ENCODE measurements around the gene PPP2R2C. TPM values are rescaled to one million over a fixed set of nuclear protein-coding genes. Genes with fewer than 3 reads are reported as not detected.

PPP2R2C gene
- total RNA-seq, 2 donors from 2014 or later = 0.14 to 0.41 TPM

GRCh38 chr4:6504900-6505496 is 32.6 kb upstream of the PPP2R2C start:
- no peaks in the 10 kb centered on the region for H3K27me3 ChIP-seq (replicated peaks; ENCODE audit: insufficient read depth)
- H3K36me3 ChIP-seq = no peaks in the 10 kb centered on the region
- TF ChIP-seq, protein P1, sequence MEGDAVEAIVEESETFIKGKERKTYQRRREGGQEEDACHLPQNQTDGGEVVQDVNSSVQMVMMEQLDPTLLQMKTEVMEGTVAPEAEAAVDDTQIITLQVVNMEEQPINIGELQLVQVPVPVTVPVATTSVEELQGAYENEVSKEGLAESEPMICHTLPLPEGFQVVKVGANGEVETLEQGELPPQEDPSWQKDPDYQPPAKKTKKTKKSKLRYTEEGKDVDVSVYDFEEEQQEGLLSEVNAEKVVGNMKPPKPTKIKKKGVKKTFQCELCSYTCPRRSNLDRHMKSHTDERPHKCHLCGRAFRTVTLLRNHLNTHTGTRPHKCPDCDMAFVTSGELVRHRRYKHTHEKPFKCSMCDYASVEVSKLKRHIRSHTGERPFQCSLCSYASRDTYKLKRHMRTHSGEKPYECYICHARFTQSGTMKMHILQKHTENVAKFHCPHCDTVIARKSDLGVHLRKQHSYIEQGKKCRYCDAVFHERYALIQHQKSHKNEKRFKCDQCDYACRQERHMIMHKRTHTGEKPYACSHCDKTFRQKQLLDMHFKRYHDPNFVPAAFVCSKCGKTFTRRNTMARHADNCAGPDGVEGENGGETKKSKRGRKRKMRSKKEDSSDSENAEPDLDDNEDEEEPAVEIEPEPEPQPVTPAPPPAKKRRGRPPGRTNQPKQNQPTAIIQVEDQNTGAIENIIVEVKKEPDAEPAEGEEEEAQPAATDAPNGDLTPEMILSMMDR (IDR thresholded peaks at IDR 0.05) = no peak
- peaks cover 12% of the 10 kb centered on the region for H3K9me3 ChIP-seq
- DNase-seq (ENCODE audit: low spot score) (no peak), ATAC-seq (ENCODE audit: insufficient number of reproducible peaks, low FRiP score, low read depth) (no peak)
- no peaks in the 10 kb centered on the region for H3K4me1 ChIP-seq (ENCODE audit: control insufficient read depth in 1 of 2, low read depth in 2 of 2)
- H3K27ac ChIP-seq = no peak overlapping the region
- H3K4me3 ChIP-seq = no peak overlapping the region

GRCh38 chr4:6502747-6503465 is 30.5 kb upstream of the PPP2R2C start:
- Histone ChIP-seq H3K4me1 (ENCODE audit: control insufficient read depth in 1 of 2, low read depth in 2 of 2) (no peaks in the 10 kb centered on the region), H3K4me3 (no peak overlapping the region), H3K9me3 (peaks cover 12% of the 10 kb centered on the region), H3K27me3 (replicated peaks; ENCODE audit: insufficient read depth) (no peaks in the 10 kb centered on the region), H3K27ac (no peak overlapping the region), H3K36me3 (no peaks in the 10 kb centered on the region)
- DNase-seq (ENCODE audit: low spot score) (no peak), ATAC-seq (ENCODE audit: insufficient number of reproducible peaks, low FRiP score, low read depth) (no peak)
- TF ChIP-seq, protein P1 (IDR thresholded peaks at IDR 0.05) = no peak

DNA sequence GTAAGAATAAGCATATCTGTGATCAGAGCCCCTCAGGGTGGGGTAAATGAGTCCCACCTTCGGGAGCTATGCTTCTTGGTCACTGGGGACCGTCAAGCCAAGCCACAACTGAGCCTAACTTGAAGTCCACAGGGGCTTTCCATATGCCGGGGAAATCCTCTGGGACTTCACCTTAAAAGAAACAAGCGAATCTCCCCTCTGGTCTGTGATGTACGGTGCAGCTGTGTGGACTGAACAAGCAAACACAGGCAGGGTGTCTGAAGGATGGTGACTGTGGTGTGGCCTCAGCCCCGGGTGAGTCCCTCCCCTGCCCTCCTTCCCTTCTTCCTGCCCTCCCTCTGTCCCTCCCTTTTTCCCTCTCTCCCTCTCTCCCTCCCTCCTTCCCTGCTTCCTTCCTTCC is 29.7 kb upstream of the PPP2R2C start:
- no peaks in the 10 kb centered on the region for H3K27me3 ChIP-seq (replicated peaks; ENCODE audit: insufficient read depth)
- no peaks in the 10 kb centered on the region for H3K4me1 ChIP-seq (ENCODE audit: control insufficient read depth in 1 of 2, low read depth in 2 of 2)
- DNase-seq (ENCODE audit: low spot score) (no peak), ATAC-seq (ENCODE audit: insufficient number of reproducible peaks, low FRiP score, low read depth) (no peak)
- no peaks in the 10 kb centered on the region for H3K36me3 ChIP-seq
- H3K9me3 ChIP-seq = peaks cover 12% of the 10 kb centered on the region
- no peak overlapping the region for H3K4me3 ChIP-seq
- TF ChIP-seq, protein P1 (IDR thresholded peaks at IDR 0.05) = no peak
- H3K27ac ChIP-seq = no peak overlapping the region

DNA sequence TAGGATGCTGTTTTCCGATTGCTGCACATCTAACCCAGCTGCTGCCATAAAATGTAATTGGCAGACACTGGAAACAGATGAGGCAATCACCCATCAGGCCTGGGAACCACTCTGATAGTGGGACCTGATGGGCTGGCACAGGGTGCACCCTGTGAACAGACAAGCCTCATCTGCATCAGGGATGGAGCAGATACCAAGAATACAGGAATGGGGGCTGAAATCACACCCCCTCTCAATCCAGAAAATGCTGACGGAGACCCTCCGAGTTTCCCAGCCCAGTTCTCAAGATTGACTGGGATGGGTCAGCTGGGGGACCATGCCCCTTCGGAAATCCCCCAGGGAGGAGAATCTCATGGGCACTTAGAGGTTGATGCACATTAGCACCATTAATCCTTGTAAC is 28.8 kb upstream of the PPP2R2C start:
- ATAC-seq (ENCODE audit: insufficient number of reproducible peaks, low FRiP score, low read depth) (no peak), DNase-seq (ENCODE audit: low spot score) (no peak)
- TF ChIP-seq, protein P1 (IDR thresholded peaks at IDR 0.05) = no peak
- H3K4me1 ChIP-seq (ENCODE audit: control insufficient read depth in 1 of 2, low read depth in 2 of 2) = no peaks in the 10 kb centered on the region
- H3K27ac ChIP-seq = no peak overlapping the region
- H3K4me3 ChIP-seq = no peak overlapping the region
- H3K9me3 ChIP-seq = peaks cover 12% of the 10 kb centered on the region
- H3K27me3 ChIP-seq (replicated peaks; ENCODE audit: insufficient read depth) = no peaks in the 10 kb centered on the region
- H3K36me3 ChIP-seq = no peaks in the 10 kb centered on the region

DNA sequence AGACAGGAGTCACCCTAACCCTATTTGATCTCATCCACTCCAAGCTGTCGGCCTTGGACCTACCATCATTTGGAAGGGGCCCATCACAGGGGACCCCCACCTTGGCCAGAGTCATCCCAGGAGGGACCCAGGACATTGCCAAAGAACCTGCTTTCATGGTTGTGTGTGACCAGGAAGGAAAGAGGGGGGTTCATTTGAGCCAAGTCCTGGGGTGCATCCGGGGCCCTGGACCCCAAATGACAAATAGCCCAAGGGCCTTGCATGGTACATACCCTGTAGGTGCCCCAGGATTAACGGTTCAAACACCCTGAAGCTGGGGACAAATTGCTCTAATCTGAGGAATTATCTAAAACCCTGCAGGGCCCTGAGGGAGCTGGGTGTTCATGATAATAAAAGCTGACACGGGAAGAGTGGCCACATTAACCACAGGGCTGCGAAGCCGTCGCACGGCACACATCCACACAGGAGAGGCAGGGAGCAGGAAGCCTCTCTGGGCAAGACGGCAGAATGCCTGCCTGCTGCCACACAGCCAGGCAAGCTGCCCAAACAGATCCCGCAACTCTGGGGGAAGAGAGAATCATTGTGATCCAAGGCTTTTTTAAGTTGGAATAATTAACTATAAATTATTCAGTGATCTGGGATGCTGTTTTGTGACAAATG is 28.2 kb upstream of the PPP2R2C start:
- TF ChIP-seq, protein P1 (IDR thresholded peaks at IDR 0.05) = no peak
- DNase-seq (ENCODE audit: low spot score) = no peak
- ATAC-seq (ENCODE audit: insufficient number of reproducible peaks, low FRiP score, low read depth) = no peak
- Histone ChIP-seq H3K27me3 (replicated peaks; ENCODE audit: insufficient read depth) (no peaks in the 10 kb centered on the region), H3K4me3 (no peak overlapping the region), H3K9me3 (peaks cover 12% of the 10 kb centered on the region), H3K36me3 (no peaks in the 10 kb centered on the region), H3K27ac (no peak overlapping the region), H3K4me1 (ENCODE audit: control insufficient read depth in 1 of 2, low read depth in 2 of 2) (no peaks in the 10 kb centered on the region)
